Measurements from ENCODE around the gene RBM4. TPM values are rescaled to one million over a fixed set of nuclear protein-coding genes. Genes with fewer than 3 reads are reported as not detected.

The RBM4 gene
- total RNA-seq, 4 donors from 2014 or later = 32.4 to 146 (median 94.8) TPM

- Histone ChIP-seq H3K27ac (peak overlapping the region; percentile 83), H3K4me3 (peak overlapping the region; percentile 59 to 63), H3K36me3 (no peaks in the 10 kb centered on the region), H3K4me1 (peaks cover 0 to 8% of the 10 kb centered on the region in 2 donors), H3K27me3 (no peaks in the 10 kb centered on the region), H3K9me3 (no peaks in the 10 kb centered on the region)
- TF ChIP-seq POLR2A (IDR thresholded peaks at IDR 0.05) (no peak), CTCF (IDR thresholded peaks at IDR 0.05) (no peak)
- intact Hi-C loops (cut with DNase I; ENCODE audit: low total_unique reads) = no loop called here
- DNase-seq = no peak
These were observed 45.2 kb upstream of the RBM4 start for GRCh38 chr11:66593303-66593635.

- Histone ChIP-seq H3K27ac (peak overlapping the region; percentile 83), H3K27me3 (no peaks in the 10 kb centered on the region), H3K4me1 (peaks cover 0 to 8% of the 10 kb centered on the region in 2 donors), H3K36me3 (no peaks in the 10 kb centered on the region), H3K4me3 (peak overlapping the region; percentile 59 to 63), H3K9me3 (no peaks in the 10 kb centered on the region)
- no peak for TF ChIP-seq CTCF (IDR thresholded peaks at IDR 0.05)
- no peak for TF ChIP-seq POLR2A (IDR thresholded peaks at IDR 0.05)
- no peak for DNase-seq
- intact Hi-C loops (cut with DNase I; ENCODE audit: low total_unique reads) = no loop called here
These were observed 44.9 kb upstream of the RBM4 start for GRCh38 chr11:66593650-66594049.

- no peak for DNase-seq
- no peak overlapping the region for H3K27ac ChIP-seq
- H3K4me1 ChIP-seq = peaks cover 0 to 8% of the 10 kb centered on the region in 2 donors
- TF ChIP-seq POLR2A (IDR thresholded peaks at IDR 0.05) = no peak
- H3K4me3 ChIP-seq = no peak overlapping the region
- no peaks in the 10 kb centered on the region for H3K27me3 ChIP-seq
- H3K9me3 ChIP-seq = no peaks in the 10 kb centered on the region
- intact Hi-C loops (cut with DNase I; ENCODE audit: low total_unique reads) = no loop called here
- no peaks in the 10 kb centered on the region for H3K36me3 ChIP-seq
These were observed 43.1 kb upstream of the RBM4 start for GRCh38 chr11:66595245-66595904.

- intact Hi-C loops (cut with DNase I; ENCODE audit: low total_unique reads) = no loop called here
- Histone ChIP-seq H3K4me3 (no peak overlapping the region), H3K9me3 (no peaks in the 10 kb centered on the region), H3K27me3 (no peaks in the 10 kb centered on the region), H3K27ac (no peak overlapping the region), H3K36me3 (no peaks in the 10 kb centered on the region), H3K4me1 (peaks cover 0 to 1% of the 10 kb centered on the region in 2 donors)
- DNase-seq = no peak
- TF ChIP-seq POLR2A (IDR thresholded peaks at IDR 0.05) = no peak
These were observed 39.5 kb upstream of the RBM4 start for GRCh38 chr11:66598993-66599392.

GRCh38 chr11:66600219-66600618 lies 38.3 kb upstream of the RBM4 start:
- intact Hi-C loops (cut with DNase I; ENCODE audit: low total_unique reads) = no loop called here
- Histone ChIP-seq H3K36me3 (no peaks in the 10 kb centered on the region), H3K27ac (no peak overlapping the region), H3K4me1 (no peaks in the 10 kb centered on the region), H3K27me3 (no peaks in the 10 kb centered on the region), H3K4me3 (no peak overlapping the region), H3K9me3 (no peaks in the 10 kb centered on the region)
- TF ChIP-seq CTCF (IDR thresholded peaks at IDR 0.05) (no peak), POLR2A (IDR thresholded peaks at IDR 0.05) (no peak)
- no peak for DNase-seq

GRCh38 chr11:66600631-66601233 lies 37.8 kb upstream of the RBM4 start:
- Histone ChIP-seq H3K9me3 (no peaks in the 10 kb centered on the region), H3K36me3 (no peaks in the 10 kb centered on the region), H3K27ac (no peak overlapping the region), H3K4me3 (no peak overlapping the region), H3K4me1 (no peaks in the 10 kb centered on the region), H3K27me3 (no peaks in the 10 kb centered on the region)
- TF ChIP-seq POLR2A (IDR thresholded peaks at IDR 0.05) = no peak
- no peak for TF ChIP-seq CTCF (IDR thresholded peaks at IDR 0.05)
- DNase-seq = no peak
- intact Hi-C loops (cut with DNase I; ENCODE audit: low total_unique reads) = no loop called here
